Measurements from ENCODE around the gene IGF2.
A peak's percentile ranks its signal among the peaks of the same experiment; 100 is the strongest.
"Not testable (repeated sequence)": the region's sequence is repeated elsewhere in the genome, so short reads cannot be mapped to it uniquely, and the experiment has no call there.

IGF2 gene

GRCh38 chr11:2139123-2139521, at the start of gene IGF2:
TSS of gene IGF2 (minus strand) at chr11:2139389. CDS start at chr11:2135523, 3,866 bp downstream.
- DNase-seq (ENCODE audit: low read depth in 2 of 2), result no peak

DNA sequence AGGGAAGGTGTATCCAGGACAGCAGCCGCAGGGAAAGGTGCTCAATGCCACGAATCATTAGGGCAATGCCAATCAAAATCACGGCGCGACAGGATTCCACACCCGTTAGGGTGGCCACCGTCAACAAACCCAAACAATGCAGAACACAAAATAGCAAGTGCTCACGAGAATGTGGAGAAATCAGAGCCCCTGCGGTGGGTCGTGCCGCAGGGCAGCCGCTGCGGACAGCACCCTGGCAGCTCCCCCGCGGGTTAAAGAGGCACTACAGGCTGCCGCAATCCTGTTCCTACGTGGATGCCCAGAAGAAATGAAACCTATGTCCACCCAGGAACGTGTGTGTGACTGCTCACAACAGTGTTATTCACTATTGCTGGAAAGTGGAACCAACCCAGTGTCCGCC, 49.6 kb upstream of the IGF2 start:
- no peak for DNase-seq (ENCODE audit: low read depth in 2 of 2)

DNA sequence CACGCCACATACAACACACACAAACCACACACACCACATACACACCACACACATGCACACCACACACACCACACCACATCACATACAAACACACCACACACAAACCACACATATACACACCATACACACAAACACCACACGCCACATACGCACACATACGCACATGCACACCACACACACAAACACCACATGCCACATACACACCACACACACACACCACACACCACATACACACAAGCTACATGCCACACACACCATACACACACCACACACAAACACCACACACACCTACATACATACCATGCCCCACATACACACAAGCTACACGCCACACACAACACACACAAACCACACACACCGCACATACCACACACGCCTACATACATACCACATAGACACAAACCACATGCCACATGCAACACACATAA, 48.1 kb upstream of the IGF2 start:
- no peak for DNase-seq (ENCODE audit: low read depth in 2 of 2)

DNA sequence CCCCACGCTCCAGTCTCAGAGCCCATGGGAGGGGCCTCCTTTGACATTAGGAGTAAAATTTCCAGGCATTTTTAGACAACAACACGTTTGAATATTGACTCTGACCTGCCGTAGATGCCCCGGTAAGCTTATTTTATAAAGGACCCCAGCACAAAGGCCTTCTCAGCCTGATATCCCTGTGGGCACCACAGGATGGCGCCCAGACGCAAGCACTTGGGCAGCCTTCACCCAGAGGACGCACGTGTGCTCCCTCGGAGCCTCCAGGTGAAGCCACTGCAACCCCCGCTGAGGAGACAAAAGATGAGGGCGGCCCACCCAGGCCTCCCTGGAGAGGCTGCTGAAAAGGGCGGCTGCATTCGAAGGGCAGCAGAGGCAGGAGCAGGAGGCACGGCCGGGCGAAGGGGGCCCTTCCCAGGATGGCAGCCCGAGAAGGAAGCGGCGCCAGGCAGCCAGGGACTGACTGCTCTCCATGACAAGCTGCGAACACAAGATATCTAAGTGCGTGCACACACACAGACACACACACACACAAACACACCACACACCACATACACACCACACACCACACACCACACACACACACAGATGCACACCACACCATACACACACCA, 47.6 kb upstream of the IGF2 start:
- DNase-seq (ENCODE audit: low read depth in 2 of 2), result peak; percentile 18 to 22

- DNase-seq (ENCODE audit: low read depth in 2 of 2), result no peak
Measured at GRCh38 chr11:2185324-2186085, 46.3 kb upstream of the IGF2 start.

DNA sequence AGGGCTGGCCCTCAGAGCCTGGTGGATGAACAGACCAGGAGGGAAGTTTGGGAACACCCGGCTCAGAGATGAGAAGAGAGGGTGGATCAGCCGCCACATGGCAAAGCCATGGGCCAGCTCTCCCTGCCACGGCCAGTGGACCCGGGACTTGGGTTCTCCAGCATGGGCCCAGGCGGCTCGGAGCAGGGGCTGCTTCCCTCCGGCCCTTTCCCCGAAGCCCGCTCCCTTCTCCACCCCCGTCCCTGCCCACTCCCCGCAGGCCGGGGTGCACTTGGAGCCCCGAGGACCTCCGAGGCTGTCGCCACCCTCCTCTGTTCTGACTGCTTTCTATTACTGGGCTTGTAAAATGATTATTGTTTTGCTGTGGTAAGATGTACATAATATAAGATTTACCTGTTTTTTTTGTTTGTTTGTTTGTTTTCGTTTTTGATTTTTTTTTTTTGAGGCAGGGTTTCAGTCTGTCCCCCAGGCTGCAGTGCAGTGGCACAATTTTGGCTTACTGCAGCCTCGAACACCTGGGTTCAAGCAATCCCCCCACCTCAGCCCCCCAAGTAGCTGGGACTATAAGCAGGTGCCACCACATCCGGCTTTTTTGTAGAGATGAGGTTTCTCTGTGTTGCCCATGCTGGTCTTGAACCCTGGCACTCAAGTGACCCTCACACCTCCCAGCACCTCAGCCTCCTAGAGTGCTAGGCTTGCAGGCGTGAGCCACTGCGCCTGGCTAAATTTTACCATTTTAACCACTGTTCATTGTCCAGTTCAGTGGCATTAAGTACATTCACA, 43.7 kb upstream of the IGF2 start:
- no peak for DNase-seq (ENCODE audit: low read depth in 2 of 2)

GRCh38 chr11:2182075-2182474, 42.9 kb upstream of the IGF2 start:
- no peak for DNase-seq (ENCODE audit: low read depth in 2 of 2)

DNA sequence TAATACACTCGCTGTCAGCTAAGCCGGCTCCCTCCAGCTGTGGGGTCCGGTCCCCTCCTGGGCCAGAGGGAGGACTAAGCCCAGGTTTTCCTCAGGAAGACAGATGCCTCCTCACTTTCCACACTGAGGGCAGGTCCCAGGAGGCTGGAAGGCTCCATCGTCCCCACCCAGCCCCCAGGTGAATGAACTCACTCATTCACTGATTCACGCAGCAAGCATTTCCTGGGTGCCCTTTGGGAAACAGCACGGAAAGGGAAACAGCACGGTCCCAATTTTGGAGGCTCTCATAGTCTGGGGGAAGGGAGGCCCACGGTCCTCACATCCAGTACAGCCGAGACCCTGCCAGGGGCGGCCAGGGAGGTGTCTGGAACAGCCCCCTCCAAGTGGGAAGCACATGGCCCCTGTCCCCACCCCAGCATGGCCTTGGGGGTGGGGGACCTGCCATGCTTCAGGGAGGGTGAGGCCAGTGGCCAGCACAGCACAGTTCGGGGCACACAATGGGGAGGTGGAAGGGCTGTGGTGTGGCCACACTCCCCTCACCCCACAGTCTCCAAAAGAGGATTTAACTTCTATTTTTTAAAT, 41.7 kb upstream of the IGF2 start:
- DNase-seq (ENCODE audit: low read depth in 2 of 2), result no peak

GRCh38 chr11:2180347-2180746, 41.2 kb upstream of the IGF2 start:
- DNase-seq (ENCODE audit: low read depth in 2 of 2), result no peak

- no peak for DNase-seq (ENCODE audit: low read depth in 2 of 2)
Measured at GRCh38 chr11:2179516-2179915, 40.3 kb upstream of the IGF2 start.

- DNase-seq (ENCODE audit: low read depth in 2 of 2), result no peak
Measured at GRCh38 chr11:2178906-2179494, 39.8 kb upstream of the IGF2 start.

DNA sequence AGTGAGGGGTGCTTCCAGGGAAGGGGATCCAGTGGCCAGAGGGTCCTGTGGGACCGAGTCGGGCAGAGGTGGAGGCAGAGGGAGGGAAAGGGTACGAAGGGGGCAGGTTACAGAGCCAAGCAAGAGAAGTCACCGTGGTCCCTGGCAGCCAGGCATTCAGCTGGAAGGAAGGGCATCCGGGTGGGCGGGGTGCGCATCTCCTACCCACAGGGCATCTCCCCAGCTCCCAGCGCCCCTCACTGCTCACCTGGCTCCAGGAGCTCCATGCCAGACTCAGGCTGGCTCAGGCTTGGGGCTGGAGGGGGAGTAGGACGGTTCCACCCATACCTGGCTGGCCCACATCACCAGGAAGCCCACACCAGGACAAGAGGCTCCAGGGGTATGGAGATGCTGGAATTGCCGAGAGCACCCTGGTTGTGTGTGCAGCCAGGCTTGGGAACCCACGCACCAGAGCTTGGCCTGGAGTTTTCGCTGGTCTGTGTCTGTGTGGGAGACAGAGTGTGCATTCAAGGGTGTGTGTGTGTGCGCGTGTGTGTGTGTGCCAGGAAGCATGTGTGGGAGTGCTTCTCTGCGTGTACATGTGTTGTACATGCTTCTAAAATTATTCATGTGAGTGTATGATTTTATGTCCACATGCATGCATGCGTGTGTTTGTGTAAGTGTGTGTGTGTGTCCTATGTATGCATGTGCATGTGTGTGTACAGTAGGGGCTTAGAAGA, 39.0 kb upstream of the IGF2 start:
- DNase-seq (ENCODE audit: low read depth in 2 of 2), result not testable (repeated sequence)

DNA sequence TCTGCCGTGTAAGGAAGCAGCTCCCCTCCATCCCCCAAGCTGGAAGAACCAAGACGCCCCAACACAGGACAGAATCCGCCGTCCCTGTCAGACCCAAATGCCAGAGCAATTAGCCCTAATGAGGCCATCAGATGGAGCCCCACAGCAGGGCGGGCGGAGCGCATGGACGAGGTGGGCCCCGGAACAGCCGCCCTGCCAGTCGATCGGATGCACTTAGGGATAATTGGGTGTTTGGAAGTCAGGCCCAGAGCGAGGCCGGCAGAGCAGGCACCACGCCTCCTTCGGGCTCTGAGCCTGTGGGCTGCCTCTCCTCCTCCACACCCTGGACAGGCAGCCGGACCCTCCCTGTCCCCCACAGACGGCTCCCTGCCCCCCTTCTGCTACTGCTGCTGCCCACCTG, 37.9 kb upstream of the IGF2 start:
- no peak for DNase-seq (ENCODE audit: low read depth in 2 of 2)

- DNase-seq (ENCODE audit: low read depth in 2 of 2), result no peak
Measured at GRCh38 chr11:2176389-2176900, 37.3 kb upstream of the IGF2 start.

DNA sequence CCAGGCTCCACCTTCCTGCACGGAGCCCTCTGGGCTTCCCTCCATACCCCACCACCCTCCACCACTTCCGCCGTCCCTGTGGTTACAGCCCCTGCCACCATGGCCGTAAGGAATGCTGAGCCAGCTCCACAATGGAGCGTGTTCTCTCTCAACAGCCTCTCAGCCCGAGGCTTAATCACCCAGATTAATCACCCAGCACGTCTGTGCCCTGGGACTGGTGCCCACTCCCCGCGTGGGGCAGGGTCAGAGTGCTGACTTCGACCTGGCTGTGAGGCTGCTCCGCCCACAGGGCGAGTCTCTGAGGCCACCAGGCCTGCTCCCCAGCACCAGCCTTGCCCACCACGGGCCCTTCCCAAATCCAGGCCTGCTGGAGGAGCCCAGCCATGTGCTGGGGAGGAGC, 36.5 kb upstream of the IGF2 start:
- DNase-seq (ENCODE audit: low read depth in 2 of 2), result no peak

GRCh38 chr11:2174361-2174760, 35.2 kb upstream of the IGF2 start:
- DNase-seq (ENCODE audit: low read depth in 2 of 2), result no peak

DNA sequence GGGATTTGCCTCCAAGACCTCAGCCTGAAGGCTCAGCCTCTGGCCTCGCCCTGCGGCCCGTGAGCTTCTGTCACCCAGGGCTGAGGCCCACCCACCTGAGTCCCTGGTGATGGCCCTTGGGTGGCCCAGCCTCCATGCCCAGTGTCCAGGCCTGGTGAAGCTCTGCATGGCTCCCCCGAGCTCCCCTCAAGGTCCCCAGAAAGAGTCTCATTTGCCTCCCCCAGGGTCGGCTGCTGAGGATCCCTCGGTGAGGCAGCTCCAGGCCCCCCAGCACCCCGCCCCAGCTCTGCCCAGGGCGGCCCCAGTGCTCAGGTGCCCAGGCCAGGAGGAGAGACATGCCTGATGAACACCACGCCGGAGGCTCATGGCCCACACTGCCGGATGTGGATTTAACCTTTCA, 34.6 kb upstream of the IGF2 start:
- DNase-seq (ENCODE audit: low read depth in 2 of 2), result no peak

GRCh38 chr11:2173150-2173693, 34.0 kb upstream of the IGF2 start:
- DNase-seq (ENCODE audit: low read depth in 2 of 2), result no peak

DNA sequence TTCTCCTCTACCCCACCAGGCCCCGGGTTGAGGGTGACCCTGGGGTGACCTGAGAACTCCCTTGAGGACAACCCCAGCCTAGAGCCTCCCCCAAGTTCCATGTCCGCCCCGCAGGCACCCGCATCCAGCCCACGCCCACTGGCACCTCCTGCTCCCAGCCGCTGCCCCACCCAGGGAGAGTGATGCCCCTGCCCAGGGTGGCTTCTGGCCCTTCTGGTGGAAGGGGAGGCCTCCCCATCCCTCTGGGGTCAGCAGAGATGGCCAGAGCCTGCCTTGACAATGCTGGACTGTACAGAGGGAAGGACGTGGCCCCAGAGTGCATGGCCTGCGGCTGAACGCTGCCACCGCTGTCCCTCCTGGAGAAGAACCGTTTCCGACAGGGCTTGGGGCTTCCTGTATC, 33.5 kb upstream of the IGF2 start:
- DNase-seq (ENCODE audit: low read depth in 2 of 2), result no peak

DNA sequence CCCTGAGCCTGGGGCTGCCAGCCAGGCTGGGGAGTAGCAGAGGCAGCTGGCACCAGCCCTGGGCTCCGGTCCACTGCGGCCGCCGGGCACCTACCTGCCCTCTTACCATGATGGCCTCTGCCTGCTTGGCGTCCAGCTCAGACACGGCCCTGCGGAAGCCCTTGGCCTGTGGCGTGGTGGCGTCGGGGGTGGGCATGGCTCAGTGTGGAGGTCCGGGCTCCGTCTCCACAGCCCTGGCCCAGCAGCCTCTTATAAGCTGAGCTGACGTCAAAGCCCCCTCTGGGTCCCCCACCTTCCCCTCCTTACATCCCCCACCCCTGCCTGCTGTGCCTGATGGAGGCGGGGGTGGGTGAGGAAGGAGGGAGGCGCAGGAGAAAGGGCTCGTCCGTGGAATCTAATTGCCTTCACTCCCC, 32.4 kb upstream of the IGF2 start, which contains the start of gene TH:
TSS of gene TH (minus strand) at position 225 of the 413 bp plus-strand sequence. CDS start at position 196, 29 bp downstream.
- DNase-seq (ENCODE audit: low read depth in 2 of 2), result no peak

Measured in stimulated activated CD8-positive, alpha-beta memory T cell treated with anti-CD3 and anti-CD28 coated beads, Interleukin-7, amount 100 ng/mL, for 1 hour (primary cell).